ENCODE results near the gene PAGR1.

DNA sequence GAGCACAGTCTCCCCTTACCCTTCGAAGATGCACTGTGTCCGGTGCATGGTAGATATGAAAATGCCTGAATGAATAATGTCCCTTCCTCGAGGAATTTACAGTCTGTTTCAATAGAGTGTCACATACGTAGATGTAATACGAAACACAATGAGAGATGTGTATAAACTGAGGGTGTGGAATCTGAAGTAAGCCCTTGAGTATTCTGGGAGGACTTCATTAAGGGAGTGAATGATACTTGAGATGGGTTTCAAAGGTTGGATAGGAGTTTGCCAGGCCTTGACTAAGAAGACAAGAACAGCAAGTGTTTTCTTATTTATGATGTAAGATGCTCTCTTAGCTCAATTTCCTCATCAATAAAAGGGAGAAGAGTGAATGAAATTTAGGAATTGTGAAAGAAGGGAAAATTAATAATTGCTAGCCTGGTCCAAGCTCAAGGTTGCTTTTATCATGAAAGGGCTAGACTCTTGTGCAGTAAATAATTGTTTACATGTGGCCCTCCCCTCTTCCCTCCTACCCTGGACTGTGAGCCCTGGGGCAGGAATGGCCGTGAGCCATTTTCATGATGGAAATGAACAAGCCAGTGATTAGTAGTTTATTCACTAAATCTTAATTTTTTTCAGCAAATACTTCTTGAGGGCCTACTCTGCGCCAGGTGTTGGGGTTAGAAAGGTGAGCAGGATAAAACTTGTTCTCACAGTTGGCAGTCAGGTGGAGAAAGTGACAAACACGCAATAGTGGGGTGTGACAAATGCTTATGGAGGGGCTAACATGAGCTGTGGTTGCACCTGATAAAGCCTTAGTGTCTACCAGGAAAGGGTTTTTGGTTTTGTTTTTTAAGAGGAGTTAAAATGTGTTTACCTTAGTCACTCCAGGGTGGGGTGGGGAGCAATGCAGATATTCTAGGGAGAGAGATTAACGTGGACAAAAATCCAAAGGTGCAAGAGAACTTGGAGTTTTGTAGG, 23.8 kb upstream of the PAGR1 start:
- TF ChIP-seq POLR2A (IDR thresholded peaks at IDR 0.05): no peak
- TF ChIP-seq, protein P1, sequence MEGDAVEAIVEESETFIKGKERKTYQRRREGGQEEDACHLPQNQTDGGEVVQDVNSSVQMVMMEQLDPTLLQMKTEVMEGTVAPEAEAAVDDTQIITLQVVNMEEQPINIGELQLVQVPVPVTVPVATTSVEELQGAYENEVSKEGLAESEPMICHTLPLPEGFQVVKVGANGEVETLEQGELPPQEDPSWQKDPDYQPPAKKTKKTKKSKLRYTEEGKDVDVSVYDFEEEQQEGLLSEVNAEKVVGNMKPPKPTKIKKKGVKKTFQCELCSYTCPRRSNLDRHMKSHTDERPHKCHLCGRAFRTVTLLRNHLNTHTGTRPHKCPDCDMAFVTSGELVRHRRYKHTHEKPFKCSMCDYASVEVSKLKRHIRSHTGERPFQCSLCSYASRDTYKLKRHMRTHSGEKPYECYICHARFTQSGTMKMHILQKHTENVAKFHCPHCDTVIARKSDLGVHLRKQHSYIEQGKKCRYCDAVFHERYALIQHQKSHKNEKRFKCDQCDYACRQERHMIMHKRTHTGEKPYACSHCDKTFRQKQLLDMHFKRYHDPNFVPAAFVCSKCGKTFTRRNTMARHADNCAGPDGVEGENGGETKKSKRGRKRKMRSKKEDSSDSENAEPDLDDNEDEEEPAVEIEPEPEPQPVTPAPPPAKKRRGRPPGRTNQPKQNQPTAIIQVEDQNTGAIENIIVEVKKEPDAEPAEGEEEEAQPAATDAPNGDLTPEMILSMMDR (IDR thresholded peaks at IDR 0.05): no peak

Data from right lobe of liver (tissue), 4 donors.